Tibial artery (tissue), 4 donors: ENCODE measurements around the gene POTEH.
A peak's percentile ranks its signal among the peaks of the same experiment; 100 is the strongest.
"Not testable (repeated sequence)": the region's sequence is repeated elsewhere in the genome, so short reads cannot be mapped to it uniquely, and the experiment has no call there.

Experiments used
- DNase-seq, 2 donors: peaks; one replicate each; pipeline ENCODE4 v3.0.0-alpha.2; 2019
- H3K27ac ChIP-seq, 2 donors: fragments of 200-600 bp; sonication (generic) in 1 of 2; 1 replicate in 1 of 2; 2 replicates in 1 of 2; pipeline ENCODE4 v1.5.1; 2018 to 2019; ENCODE audit warnings: mild to moderate bottlenecking in 1 of 2
- H3K27me3 ChIP-seq, 2 donors: fragments of 200-600 bp; sonication (generic) in 1 of 2; one replicate each; pipeline versions ENCODE4 v1.5.1 to v1.6.0; 2016 to 2019
- H3K36me3 ChIP-seq, 3 donors: fragments of 200-600 bp; sonication (generic) in 2 of 3; one replicate each; pipeline ENCODE4 v1.5.1; 2016 to 2019; ENCODE audit warnings: mild to moderate bottlenecking in 2 of 3
- H3K4me1 ChIP-seq, 4 donors: fragments of 200-600 bp; sonication (generic) in 2 of 4; 1 replicate in 3 of 4; 2 replicates in 1 of 4; pipeline ENCODE4 v1.5.1; 2016 to 2019
- H3K4me3 ChIP-seq, 2 donors: fragments of 200-600 bp; sonication (generic) in 1 of 2; 1 replicate in 1 of 2; 2 replicates in 1 of 2; pipeline ENCODE4 v1.5.1; 2018 to 2019; ENCODE audit warnings: mild to moderate bottlenecking in 2 of 2
- H3K9me3 ChIP-seq, 3 donors: fragments of 200-600 bp; sonication (generic) in 1 of 3; one replicate each; pipeline ENCODE4 v1.5.1; 2016 to 2019
- intact Hi-C: fragments of 100-400 bp; cut with DNase I; formaldehyde crosslinking; loops from one replicate; pipeline ENCODE4 v1.15.0; 2023; ENCODE audit warnings: low total_unique reads

The POTEH gene

GRCh38 chr22:15689749-15690125 is at the start of gene POTEH:
TSS of gene POTEH (plus strand) at chr22:15690026. CDS start at chr22:15690078, 52 bp downstream.
- intact Hi-C loops, H3K9me3 ChIP-seq, H3K4me1 ChIP-seq, DNase-seq, H3K27ac ChIP-seq, H3K36me3 ChIP-seq, H3K27me3 ChIP-seq, H3K4me3 ChIP-seq: not testable (repeated sequence)

- H3K4me1 ChIP-seq, H3K36me3 ChIP-seq, H3K27ac ChIP-seq, DNase-seq, H3K4me3 ChIP-seq, H3K9me3 ChIP-seq, H3K27me3 ChIP-seq, intact Hi-C loops: not testable (repeated sequence)
Measured at GRCh38 chr22:15642288-15642861, 47.5 kb upstream of the POTEH start.

GRCh38 chr22:15651954-15652353 is 37.9 kb upstream of the POTEH start:
- H3K9me3 ChIP-seq, DNase-seq, H3K27ac ChIP-seq, H3K4me1 ChIP-seq, H3K4me3 ChIP-seq, H3K36me3 ChIP-seq, intact Hi-C loops, H3K27me3 ChIP-seq: not testable (repeated sequence)

GRCh38 chr22:15652738-15653137 is 37.1 kb upstream of the POTEH start:
- H3K4me3 ChIP-seq = not testable (repeated sequence)

GRCh38 chr22:15653241-15653640 is 36.6 kb upstream of the POTEH start:
- intact Hi-C loops, H3K27ac ChIP-seq, DNase-seq, H3K9me3 ChIP-seq, H3K4me1 ChIP-seq, H3K4me3 ChIP-seq, H3K27me3 ChIP-seq, H3K36me3 ChIP-seq: not testable (repeated sequence)

More at GRCh38 chr22:15652738-15653137, 37.1 kb upstream of the POTEH start:
- H3K27me3 ChIP-seq, H3K27ac ChIP-seq, H3K36me3 ChIP-seq, intact Hi-C loops, H3K4me1 ChIP-seq, DNase-seq, H3K9me3 ChIP-seq: not testable (repeated sequence)

GRCh38 chr22:15661102-15661501 is 28.7 kb upstream of the POTEH start:
- H3K4me3 ChIP-seq, H3K4me1 ChIP-seq, H3K27ac ChIP-seq, H3K27me3 ChIP-seq, H3K36me3 ChIP-seq, H3K9me3 ChIP-seq, intact Hi-C loops, DNase-seq: not testable (repeated sequence)

GRCh38 chr22:15664682-15665081 is 25.1 kb upstream of the POTEH start:
- intact Hi-C loops, H3K4me1 ChIP-seq: not testable (repeated sequence)

GRCh38 chr22:15665478-15665877 is 24.3 kb upstream of the POTEH start:
- H3K4me1 ChIP-seq, H3K27me3 ChIP-seq, H3K36me3 ChIP-seq, H3K4me3 ChIP-seq, intact Hi-C loops, H3K27ac ChIP-seq, H3K9me3 ChIP-seq: not testable (repeated sequence)
- DNase-seq = peak in 1 of 2 donors; percentile 9

More at GRCh38 chr22:15664682-15665081, 25.1 kb upstream of the POTEH start:
- H3K36me3 ChIP-seq, H3K9me3 ChIP-seq, H3K27me3 ChIP-seq, H3K27ac ChIP-seq, H3K4me3 ChIP-seq, DNase-seq: not testable (repeated sequence)

- H3K4me1 ChIP-seq, DNase-seq, H3K27ac ChIP-seq, H3K4me3 ChIP-seq, H3K36me3 ChIP-seq, intact Hi-C loops, H3K9me3 ChIP-seq, H3K27me3 ChIP-seq: not testable (repeated sequence)
Measured at GRCh38 chr22:15669430-15669829, 20.4 kb upstream of the POTEH start.

GRCh38 chr22:15679702-15680101 is 10.1 kb upstream of the POTEH start:
- intact Hi-C loops, H3K4me3 ChIP-seq, H3K4me1 ChIP-seq, H3K9me3 ChIP-seq, H3K36me3 ChIP-seq, H3K27ac ChIP-seq, DNase-seq, H3K27me3 ChIP-seq: not testable (repeated sequence)

GRCh38 chr22:15684115-15684514 is 5.7 kb upstream of the POTEH start:
- H3K36me3 ChIP-seq, DNase-seq, H3K27me3 ChIP-seq, H3K4me3 ChIP-seq, H3K27ac ChIP-seq, H3K9me3 ChIP-seq, intact Hi-C loops, H3K4me1 ChIP-seq: not testable (repeated sequence)

- H3K27ac ChIP-seq, H3K36me3 ChIP-seq, DNase-seq, H3K4me3 ChIP-seq, H3K27me3 ChIP-seq, H3K9me3 ChIP-seq, H3K4me1 ChIP-seq, intact Hi-C loops: not testable (repeated sequence)
Measured at GRCh38 chr22:15684695-15685094, 5.1 kb upstream of the POTEH start.

- H3K27ac ChIP-seq, H3K9me3 ChIP-seq, intact Hi-C loops, H3K27me3 ChIP-seq, H3K36me3 ChIP-seq, H3K4me1 ChIP-seq, H3K4me3 ChIP-seq, DNase-seq: not testable (repeated sequence)
Measured at GRCh38 chr22:15685641-15686040, 4.2 kb upstream of the POTEH start.

GRCh38 chr22:15687086-15687485 is 2.7 kb upstream of the POTEH start:
- intact Hi-C loops, H3K4me1 ChIP-seq, H3K27me3 ChIP-seq, H3K4me3 ChIP-seq, H3K36me3 ChIP-seq, H3K9me3 ChIP-seq, H3K27ac ChIP-seq: not testable (repeated sequence)
- DNase-seq = peak in 1 of 2 donors; percentile 45

- H3K27me3 ChIP-seq, H3K9me3 ChIP-seq, H3K4me1 ChIP-seq, H3K27ac ChIP-seq, H3K36me3 ChIP-seq, DNase-seq, intact Hi-C loops, H3K4me3 ChIP-seq: not testable (repeated sequence)
Measured at GRCh38 chr22:15687676-15688075, 2.1 kb upstream of the POTEH start.
